Glutamatergic neuron (in vitro differentiated cells): Measurements from ENCODE around the gene FSIP1. TPM values are rescaled to one million over a fixed set of nuclear protein-coding genes. Genes with fewer than 3 reads are reported as not detected.

ENCODE experiments used
- DNase-seq: peaks from one replicate; pipeline ENCODE4 v3.0.0; 2022
- H3K27ac Mint-ChIP-seq: one replicate; pipeline ENCODE4 v1.8.0; 2020; ENCODE audit warnings: mild to moderate bottlenecking, mixed read lengths, inconsistent platforms; ENCODE audit not compliant: unreplicated experiment
- H3K27me3 Mint-ChIP-seq: one replicate; pipeline ENCODE4 v1.8.0; 2020; ENCODE audit warnings: mild to moderate bottlenecking, moderate library complexity, mixed read lengths, inconsistent platforms; ENCODE audit not compliant: unreplicated experiment
- H3K36me3 Mint-ChIP-seq: one replicate; pipeline ENCODE4 v1.8.0; 2020; ENCODE audit warnings: mild to moderate bottlenecking, mixed read lengths, inconsistent platforms; ENCODE audit not compliant: unreplicated experiment
- H3K4me1 Mint-ChIP-seq: one replicate; pipeline ENCODE4 v1.8.0; 2020; ENCODE audit warnings: mild to moderate bottlenecking, low read depth, mixed read lengths, inconsistent platforms; ENCODE audit not compliant: unreplicated experiment
- H3K4me3 Mint-ChIP-seq: one replicate; pipeline ENCODE4 v1.8.0; 2020; ENCODE audit warnings: mild to moderate bottlenecking, mixed read lengths, inconsistent platforms; ENCODE audit not compliant: unreplicated experiment
- H3K9me3 Mint-ChIP-seq: one replicate; pipeline ENCODE4 v1.8.0; 2020; ENCODE audit warnings: mild to moderate bottlenecking, moderate library complexity, mixed read lengths, inconsistent platforms; ENCODE audit not compliant: unreplicated experiment
- CTCF ChIP-seq: fragments of 200-600 bp; sonication (generic); IDR thresholded peaks from one replicate; pipeline ENCODE4 v1.5.0; 2021; ENCODE audit not compliant: partially characterized antibody, unreplicated experiment
- total RNA-seq: library from RNA; stranded (reverse); fragmentation: NEBNext Ultra II Directional; extraction: Animal tissue kit (Norgen Biotek cat#: 25700); gene quantifications from one replicate; pipeline ENCODE4 v1.2.1, GENCODE V29; 2021; ENCODE audit not compliant: unreplicated experiment

The FSIP1 gene
- total RNA-seq, 1 donor from 2014 or later = 1.5 TPM

DNA sequence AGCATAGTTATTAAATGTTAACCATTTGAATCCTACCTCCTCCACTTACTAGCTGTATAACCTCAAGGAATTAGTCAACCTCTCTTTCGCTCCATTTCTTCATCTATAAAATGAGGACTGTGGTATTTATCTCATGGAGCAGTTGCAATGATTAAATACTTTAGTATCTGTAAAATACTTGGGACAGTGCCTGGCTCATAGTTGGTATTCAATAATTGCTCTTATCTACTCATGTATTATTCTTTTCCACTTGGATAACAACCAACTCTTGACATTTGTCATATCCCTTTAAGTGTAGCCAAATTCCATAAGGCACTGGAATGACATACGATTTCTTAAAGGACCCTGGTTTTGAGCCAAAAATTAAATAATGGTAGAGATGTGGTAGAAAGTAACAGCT is 72.0 kb downstream of the FSIP1 start:
- H3K27me3 Mint-ChIP-seq = no peaks in the 10 kb centered on the region
- H3K4me1 Mint-ChIP-seq = no peaks in the 10 kb centered on the region

DNA sequence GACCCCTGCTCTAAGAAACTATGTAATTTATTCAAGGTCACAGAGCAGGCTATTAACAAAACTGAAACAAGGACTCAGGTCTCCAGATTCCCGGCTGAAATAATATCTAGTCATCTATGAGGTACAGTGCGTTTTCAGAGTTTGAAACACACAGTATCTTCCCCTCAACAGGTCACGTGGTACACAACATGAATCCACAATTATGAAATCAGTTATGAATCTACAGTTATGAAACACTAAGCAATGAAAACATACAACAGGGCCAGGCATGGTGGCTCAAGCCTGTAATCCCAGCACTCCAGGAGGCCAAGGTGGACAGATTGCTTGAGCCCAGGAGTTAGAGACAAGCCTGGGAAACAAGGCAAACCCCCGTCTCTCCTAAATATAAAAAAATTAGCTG is 72.7 kb downstream of the FSIP1 start:
- no peaks in the 10 kb centered on the region for H3K36me3 Mint-ChIP-seq
- H3K9me3 Mint-ChIP-seq = no peaks in the 10 kb centered on the region
- H3K4me1 Mint-ChIP-seq = no peaks in the 10 kb centered on the region
- no peak for TF ChIP-seq CTCF
- H3K27ac Mint-ChIP-seq = no peak overlapping the region
- no peaks in the 10 kb centered on the region for H3K27me3 Mint-ChIP-seq
- no peak overlapping the region for H3K4me3 Mint-ChIP-seq
- no peak for DNase-seq

More for the DNA sequence above, 72.0 kb downstream of the FSIP1 start:
- no peak for TF ChIP-seq CTCF
- H3K4me3 Mint-ChIP-seq = no peak overlapping the region
- H3K36me3 Mint-ChIP-seq = no peaks in the 10 kb centered on the region
- no peak for DNase-seq
- H3K9me3 Mint-ChIP-seq = no peaks in the 10 kb centered on the region
- no peak overlapping the region for H3K27ac Mint-ChIP-seq

- no peak for TF ChIP-seq CTCF
- no peaks in the 10 kb centered on the region for H3K27me3 Mint-ChIP-seq
- DNase-seq = no peak
- H3K4me1 Mint-ChIP-seq = peaks cover 2% of the 10 kb centered on the region
- H3K9me3 Mint-ChIP-seq = no peaks in the 10 kb centered on the region
- no peaks in the 10 kb centered on the region for H3K36me3 Mint-ChIP-seq
- H3K27ac Mint-ChIP-seq = no peak overlapping the region
- H3K4me3 Mint-ChIP-seq = no peak overlapping the region
Measured at GRCh38 chr15:39706206-39706605, 76.4 kb downstream of the FSIP1 start.

DNA sequence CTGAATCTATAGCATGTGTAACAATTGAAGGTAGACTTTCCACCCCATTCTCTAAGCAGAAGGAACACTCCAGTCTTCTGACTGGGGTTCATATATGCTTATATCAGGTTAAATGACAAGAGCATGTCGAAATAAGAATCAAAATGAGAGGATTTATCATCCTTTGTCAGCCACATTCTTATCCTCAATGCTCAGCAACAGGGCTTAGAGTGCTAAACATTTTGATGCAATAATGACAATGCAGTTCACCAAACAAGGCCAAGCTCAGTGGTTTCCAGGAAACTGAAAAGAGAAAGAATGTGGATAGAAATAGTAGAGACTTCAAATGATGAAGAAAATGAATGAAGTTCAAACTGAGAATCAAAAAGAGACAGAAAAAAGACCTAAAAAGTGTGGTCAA is 78.0 kb downstream of the FSIP1 start:
- Mint-ChIP-seq H3K27ac (no peak overlapping the region), H3K36me3 (no peaks in the 10 kb centered on the region), H3K9me3 (no peaks in the 10 kb centered on the region), H3K4me1 (peaks cover 2% of the 10 kb centered on the region), H3K4me3 (no peak overlapping the region), H3K27me3 (no peaks in the 10 kb centered on the region)
- TF ChIP-seq CTCF = no peak
- no peak for DNase-seq

DNA sequence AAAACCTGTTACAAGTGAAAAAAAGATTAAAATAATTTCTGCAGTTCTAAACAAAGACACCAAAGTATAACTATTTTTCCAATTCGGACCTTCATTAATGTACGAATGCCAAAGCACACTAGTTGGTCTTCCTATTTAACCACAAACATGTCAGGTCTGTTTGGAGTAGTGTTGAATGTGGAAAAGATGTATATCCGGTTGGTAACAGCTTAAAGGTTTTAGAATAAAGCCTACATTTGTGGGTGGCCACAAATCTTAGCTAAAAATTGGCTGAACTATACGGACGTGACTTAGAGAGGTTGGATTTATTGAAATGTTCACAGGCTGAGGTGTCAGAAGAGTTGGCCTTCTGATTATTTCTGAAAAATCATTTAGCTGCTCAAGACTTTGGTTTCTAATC is 78.4 kb downstream of the FSIP1 start:
- DNase-seq = no peak
- Mint-ChIP-seq H3K9me3 (no peaks in the 10 kb centered on the region), H3K4me1 (peaks cover 2% of the 10 kb centered on the region), H3K36me3 (no peaks in the 10 kb centered on the region), H3K27ac (no peak overlapping the region), H3K4me3 (no peak overlapping the region), H3K27me3 (no peaks in the 10 kb centered on the region)
- TF ChIP-seq CTCF = no peak
